ENCODE measurements around the gene ATP2B2.

- TF ChIP-seq POLR2A (IDR thresholded peaks at IDR 0.05): no peak
- TF ChIP-seq, protein P1, sequence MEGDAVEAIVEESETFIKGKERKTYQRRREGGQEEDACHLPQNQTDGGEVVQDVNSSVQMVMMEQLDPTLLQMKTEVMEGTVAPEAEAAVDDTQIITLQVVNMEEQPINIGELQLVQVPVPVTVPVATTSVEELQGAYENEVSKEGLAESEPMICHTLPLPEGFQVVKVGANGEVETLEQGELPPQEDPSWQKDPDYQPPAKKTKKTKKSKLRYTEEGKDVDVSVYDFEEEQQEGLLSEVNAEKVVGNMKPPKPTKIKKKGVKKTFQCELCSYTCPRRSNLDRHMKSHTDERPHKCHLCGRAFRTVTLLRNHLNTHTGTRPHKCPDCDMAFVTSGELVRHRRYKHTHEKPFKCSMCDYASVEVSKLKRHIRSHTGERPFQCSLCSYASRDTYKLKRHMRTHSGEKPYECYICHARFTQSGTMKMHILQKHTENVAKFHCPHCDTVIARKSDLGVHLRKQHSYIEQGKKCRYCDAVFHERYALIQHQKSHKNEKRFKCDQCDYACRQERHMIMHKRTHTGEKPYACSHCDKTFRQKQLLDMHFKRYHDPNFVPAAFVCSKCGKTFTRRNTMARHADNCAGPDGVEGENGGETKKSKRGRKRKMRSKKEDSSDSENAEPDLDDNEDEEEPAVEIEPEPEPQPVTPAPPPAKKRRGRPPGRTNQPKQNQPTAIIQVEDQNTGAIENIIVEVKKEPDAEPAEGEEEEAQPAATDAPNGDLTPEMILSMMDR (IDR thresholded peaks at IDR 0.05): no peak
- no peak for TF ChIP-seq POLR2AphosphoS5 (IDR thresholded peaks at IDR 0.05)
Observed at GRCh38 chr3:10517627-10518026, 12.2 kb upstream of the ATP2B2 start.

Measured in transverse colon (tissue), 4 donors.